K562 (cell line): ENCODE results near the gene TNFRSF19. TPM values are rescaled to one million over a fixed set of nuclear protein-coding genes. Genes with fewer than 3 reads are reported as not detected.

Experiments
- ATAC-seq: fragments of 200-7000 bp; cut with Tn5 transposase; 3 replicates; pipeline ENCODE4 v1.9.1; 2020; ENCODE audit warnings: moderate library complexity
- BruUV-seq: library from RNA; stranded (reverse); fragments of 400-500 nt; replicated peaks from 2 replicates; lab custom pipeline; 2021; lab: Mats Ljungman, UMichigan
- CTCF ChIA-PET: fragments of 300-600 bp; formaldehyde crosslinking; extraction: SDS; loops from one replicate; lab custom pipeline; 2021; ENCODE audit warnings: low intra/inter-chr PET ratio; lab: Yijun Ruan, JAX
- POLR2A ChIA-PET: fragments of 300-600, 350-650 bp; sonication (Branson Sonifier 250); formaldehyde crosslinking; extraction: SDS; loops from one replicate; lab custom pipeline; 2021; ENCODE audit warnings: antibody characterized with exemption, inconsistent platforms; lab: Yijun Ruan, JAX
- DNase-seq, 4 experiments: peaks; one replicate each; pipeline versions ENCODE4 v3.0.0 to v3.0.0-alpha.2; 2011 to 2018; ENCODE audit warnings: low spot score in 3 of 4, mixed read lengths in 3 of 4; ENCODE audit errors: extremely low read depth in 1 of 4
- FAIRE-seq: peaks from 2 replicates; lab custom pipeline; 2011; peaks lifted over from hg19 to GRCh38; lab: Jason Lieb, UNC
- H2AFZ ChIP-seq: 2 replicates; pipeline ENCODE4 v1.6.0; 2011; ENCODE audit warnings: low read depth, low read length, control low read depth, inconsistent platforms
- H3K27ac ChIP-seq: fragments of 200-600 bp; 3 replicates; pipeline ENCODE4 v1.8.0; 2011; ENCODE audit warnings: low read depth, mild to moderate bottlenecking, control low read depth, inconsistent platforms, low read length, moderate library complexity, mixed read lengths; ENCODE audit errors: extremely low read depth
- H3K27me3 ChIP-seq, 2 experiments: fragments of 300-600 bp in 1 of 2; 2 replicates in 1 of 2; 3 replicates in 1 of 2; pipeline versions ENCODE4 v1.6.0 to v1.8.0; 2011; ENCODE audit warnings: inconsistent platforms in 2 of 2, low read length in 2 of 2, mild to moderate bottlenecking in 1 of 2, mixed read lengths in 1 of 2, moderate library complexity in 1 of 2; ENCODE audit not compliant: control insufficient read depth in 2 of 2, insufficient read depth in 2 of 2
- H3K36me3 ChIP-seq: fragments of 300-600 bp; 3 replicates; pipeline ENCODE4 v1.8.0; 2011; ENCODE audit warnings: mild to moderate bottlenecking, low read length, inconsistent platforms; ENCODE audit not compliant: control insufficient read depth, insufficient read depth
- H3K4me1 ChIP-seq, 2 experiments: fragments of 200-600 bp in 1 of 2; replicated peaks in 1 of 2; 2 replicates in 1 of 2; 3 replicates in 1 of 2; pipeline versions ENCODE4 v1.5.1 to v1.8.0; 2011; ENCODE audit warnings: inconsistent platforms in 2 of 2, low read length in 2 of 2, mild to moderate bottlenecking in 1 of 2, mixed read lengths in 1 of 2, moderate library complexity in 1 of 2; ENCODE audit not compliant: control insufficient read depth in 2 of 2, insufficient read depth in 2 of 2
- H3K4me2 ChIP-seq: 2 replicates; pipeline ENCODE4 v1.6.1; 2011; ENCODE audit warnings: low read length, control low read depth, inconsistent platforms, mixed read lengths; ENCODE audit not compliant: insufficient read depth
- H3K4me3 ChIP-seq: fragments of 200-600 bp; sonication (generic), shearing (Covaris generic); 2 replicates; pipeline ENCODE4 v1.5.1; 2016; ENCODE audit warnings: control low read depth, inconsistent platforms
- H3K79me2 ChIP-seq: fragments of 200-600 bp; 3 replicates; pipeline ENCODE4 v1.8.0; 2011; ENCODE audit warnings: low read length, inconsistent platforms; ENCODE audit not compliant: control insufficient read depth, insufficient read depth
- H3K9ac ChIP-seq, 2 experiments: 2 replicates each; pipeline versions ENCODE4 v1.6.0 to v1.6.1; 2011; ENCODE audit warnings: low read depth in 2 of 2, low read length in 2 of 2, control low read depth in 1 of 2, inconsistent platforms in 1 of 2, mild to moderate bottlenecking in 1 of 2, mixed read lengths in 1 of 2; ENCODE audit not compliant: insufficient read depth in 1 of 2
- H3K9me1 ChIP-seq: one replicate; pipeline ENCODE4 v1.6.0; 2011; ENCODE audit warnings: inconsistent platforms, mild to moderate bottlenecking, low read length, moderate library complexity; ENCODE audit not compliant: control insufficient read depth, insufficient read depth
- H3K9me3 ChIP-seq: replicated peaks from 2 replicates; pipeline ENCODE4 v1.5.1; 2011; ENCODE audit warnings: low read depth, low read length, inconsistent platforms; ENCODE audit not compliant: control insufficient read depth, insufficient read depth
- H4K20me1 ChIP-seq: replicated peaks from 2 replicates; pipeline ENCODE4 v1.6.1; 2011; ENCODE audit warnings: low read length, inconsistent platforms, mixed read lengths; ENCODE audit not compliant: control insufficient read depth, insufficient read depth
- CBX2 ChIP-seq: fragments of 200-600 bp; sonication (generic); IDR thresholded peaks from one replicate; pipeline ENCODE4 v1.6.1; 2012; ENCODE audit warnings: mild to moderate bottlenecking, low read length, inconsistent platforms; ENCODE audit not compliant: insufficient read depth, poor library complexity, severe bottlenecking
- GATA2 ChIP-seq: sonication (generic); formaldehyde crosslinking; IDR thresholded peaks from 2 replicates; pipeline ENCODE4 v1.4.0; 2020; ENCODE audit warnings: mild to moderate bottlenecking, missing genetic modification reagents
- HOXB6 ChIP-seq: fragments of 250-450 bp; sonication (Bioruptor Pico); IDR thresholded peaks from 2 replicates; pipeline ENCODE4 v1.5.1; 2022; ENCODE audit warnings: mild to moderate bottlenecking, borderline replicate concordance
- KHSRP ChIP-seq: fragments of 450-650 bp; IDR thresholded peaks from 2 replicates; pipeline ENCODE4 v1.6.1; 2017
- LEF1 ChIP-seq: fragments of 450-650 bp; IDR thresholded peaks from 2 replicates; pipeline ENCODE4 v1.6.1; 2016; ENCODE audit warnings: mild to moderate bottlenecking
- MXI1 ChIP-seq: IDR thresholded peaks from 2 replicates; pipeline ENCODE4 v1.6.1; 2011; ENCODE audit warnings: low read depth, mild to moderate bottlenecking, improper control_type of control experiment, low read length
- NCOA2 ChIP-seq, 2 experiments: fragments of 450-650 bp; IDR thresholded peaks; 2 replicates each; pipeline ENCODE4 v1.6.1; 2018; ENCODE audit warnings: mild to moderate bottlenecking in 2 of 2, moderate library complexity in 1 of 2; ENCODE audit not compliant: partially characterized antibody in 2 of 2
- NUFIP1 ChIP-seq: fragments of 450-650 bp; IDR thresholded peaks from 2 replicates; pipeline ENCODE4 v1.6.1; 2018; ENCODE audit not compliant: partially characterized antibody
- RBM22 ChIP-seq: fragments of 200-400 bp; formaldehyde crosslinking; IDR thresholded peaks from 2 replicates; pipeline ENCODE4 v1.6.1; 2018; ENCODE audit warnings: low read length, low read depth; ENCODE audit not compliant: poor library complexity, severe bottlenecking
- SAFB ChIP-seq: fragments of 200-400 bp; formaldehyde crosslinking; IDR thresholded peaks from 2 replicates; pipeline ENCODE4 v1.6.1; 2017; ENCODE audit warnings: low read depth, low read length, borderline replicate concordance
- SP1 ChIP-seq: sonication (generic); formaldehyde crosslinking; IDR thresholded peaks from 2 replicates; pipeline ENCODE4 v1.8.1; 2022; ENCODE audit warnings: mild to moderate bottlenecking, missing genetic modification reagents
- ZBTB17 ChIP-seq: fragments of 450-650 bp; formaldehyde crosslinking; IDR thresholded peaks from 2 replicates; pipeline ENCODE4 v1.4.0; 2020; ENCODE audit warnings: mild to moderate bottlenecking
- ZNF124 ChIP-seq: sonication (generic); formaldehyde crosslinking; IDR thresholded peaks from 2 replicates; pipeline ENCODE4 v1.8.1; 2022; ENCODE audit warnings: missing genetic modification reagents
- ZNF589 ChIP-seq: fragments of 200-800 bp; sonication (Bioruptor generic); IDR thresholded peaks from 2 replicates; pipeline ENCODE4 v1.6.1; 2016; ENCODE audit warnings: low read depth, missing genetic modification characterization, missing compliant biosample characterization
- ZNF76 ChIP-seq: fragments of 250-450 bp; sonication (Bioruptor Pico); IDR thresholded peaks from 2 replicates; pipeline ENCODE4 v1.4.0; 2020; ENCODE audit warnings: mild to moderate bottlenecking, moderate library complexity, borderline replicate concordance
- ZNF830 ChIP-seq: fragments of 250-450 bp; sonication (Bioruptor Pico); IDR thresholded peaks from 2 replicates; pipeline ENCODE4 v1.5.0; 2021; ENCODE audit warnings: mild to moderate bottlenecking
- WGBS: fragments of 100-300 bp; shearing (Covaris generic); methylation state at CpG from one replicate; pipeline ENCODE4 v1.1.6; 2016; ENCODE audit warnings: low coverage, mixed read lengths; ENCODE audit not compliant: insufficient coverage; ENCODE audit errors: missing lambda C conversion rate; 5-methylcytosine and 5-hydroxymethylcytosine counted together
- in situ Hi-C: fragments of 300-500 bp; cut with MboI; formaldehyde crosslinking; loops from 4 replicates; pipeline ENCODE4 v1.15.0; 2018; ENCODE audit warnings: inconsistent platforms, mixed read lengths
- intact Hi-C: fragments of 100-400 bp; cut with micrococcal nuclease; formaldehyde crosslinking; loops from 2 replicates; pipeline ENCODE4 v1.14.2; 2022
- polyA plus RNA-seq, 8 experiments: library from polyadenylated mRNA; depleted of rRNA in 4 of 8; stranded (reverse) in 5 of 8; unstranded in 3 of 8; fragments of >200 nt; fragmentation: Nextera tagmentation in 2 of 8; fragmentation: Illumina TruSeq in 1 of 8; extraction: Ambion mirVana in 2 of 8; extraction: Trizol in 1 of 8; gene quantifications; 2 replicates each; pipeline versions ENCODE4 v1.2.1 to v1.2.3, GENCODE V29; 2011 to 2014; ENCODE audit warnings: inconsistent platforms in 1 of 8, missing spikeins in 1 of 8
- total RNA-seq, 7 experiments: library from RNA; depleted of rRNA in 6 of 7; stranded (reverse); fragments of >200 nt in 6 of 7; fragmentation: Illumina TruSeq in 2 of 7; extraction: Trizol in 2 of 7; gene quantifications; 2 replicates each; pipeline versions ENCODE4 v1.2.1 to v1.2.3, GENCODE V29; 2011 to 2021; ENCODE audit warnings: low replicate concordance in 1 of 7
- TF ChIP-seq, protein P1 (sequence below): fragments of 450-650 bp; formaldehyde crosslinking; IDR thresholded peaks from 2 replicates; pipeline ENCODE4 v1.4.0; 2020; ENCODE audit warnings: mild to moderate bottlenecking, moderate library complexity

TNFRSF19 gene
- total and polyA plus RNA-seq, 9 of the 15 experiments (the other 6 are each of a cell fraction or from before 2014, with no cell fraction given): 0.01 to 0.07 TPM; not detected in 7

- TF ChIP-seq NCOA2 (IDR thresholded peaks at IDR 0.05; ENCODE audit: partially characterized antibody in 2 of 2): no peak
- no peak for TF ChIP-seq ZNF589 (CRISPR knock-in tag)
Observed at GRCh38 chr13:23579072-23579895, 9.1 kb downstream of the TNFRSF19 start (continued).

DNA sequence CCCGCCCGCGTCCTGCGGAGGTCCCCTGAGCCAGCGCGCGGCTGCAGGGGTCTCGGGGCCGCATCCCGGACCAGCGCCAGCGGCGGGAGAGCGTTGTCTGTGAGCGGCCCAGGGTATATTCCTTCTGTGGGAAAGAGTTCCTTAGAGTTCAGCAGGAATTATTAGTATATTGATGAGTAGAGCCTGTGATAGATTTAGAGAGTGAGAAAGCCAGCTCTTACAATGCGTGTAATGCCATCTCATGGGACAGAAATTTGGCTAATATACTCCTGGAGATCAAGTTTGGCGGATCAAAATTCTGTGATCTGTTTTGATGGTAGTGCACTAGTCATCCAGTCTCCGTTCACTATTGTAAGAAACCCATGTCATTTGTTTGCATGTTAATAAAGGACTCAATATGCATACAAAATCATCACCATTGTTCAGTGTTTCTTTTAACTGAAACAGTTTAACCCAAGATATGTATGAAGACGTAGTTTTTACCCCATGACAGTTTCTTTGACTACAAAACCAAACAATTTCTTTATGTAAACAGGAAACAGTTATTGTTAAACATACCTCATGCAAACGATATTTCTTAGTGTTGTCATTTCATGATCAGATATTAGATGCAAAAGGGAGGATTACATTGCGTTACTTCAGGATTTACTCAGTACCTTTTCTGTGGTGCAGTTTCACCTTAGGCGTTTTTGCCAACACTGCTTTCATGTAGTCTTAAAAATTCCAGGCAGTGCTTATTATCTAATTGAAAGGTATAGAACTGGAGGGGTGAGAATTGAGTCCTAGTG, 9.9 kb downstream of the TNFRSF19 start:
- no peak for DNase-seq
- H3K9me1 ChIP-seq: no peaks in the 10 kb centered on the region
- no TSS peak for BruUV-seq
- no peak for FAIRE-seq
- H4K20me1 ChIP-seq: no peaks in the 10 kb centered on the region
- H3K27ac ChIP-seq: no peak overlapping the region
- no peaks in the 10 kb centered on the region for H3K36me3 ChIP-seq
- H3K27me3 ChIP-seq: peaks cover 0 to 13% of the 10 kb centered on the region in 2 experiments; a peak in 3 of 5 replicates
- intact Hi-C loops: no loop called here
- POLR2A ChIA-PET: no interaction called here
- no peak overlapping the region for H3K9ac ChIP-seq
- H3K9me3 ChIP-seq: no peaks in the 10 kb centered on the region
- no peaks in the 10 kb centered on the region for H3K79me2 ChIP-seq
- in situ Hi-C loops: no loop called here
- H3K4me3 ChIP-seq: no peak overlapping the region
- no peak for ATAC-seq
- no peak for TF ChIP-seq SP1
- no peak for TF ChIP-seq HOXB6 (CRISPR knock-in tag)
- TF ChIP-seq ZNF124: no peak
- TF ChIP-seq GATA2 (CRISPR knock-in tag): no peak
- no peak for TF ChIP-seq LEF1
- TF ChIP-seq ZBTB17: no peak
- TF ChIP-seq RBM22: no peak
- TF ChIP-seq ZNF76: no peak
- no peak for TF ChIP-seq NUFIP1
- no peak for TF ChIP-seq KHSRP
- no peak for TF ChIP-seq MXI1
- TF ChIP-seq SAFB: no peak
- TF ChIP-seq CBX2: no peak
- TF ChIP-seq ZNF830 (CRISPR knock-in tag): no peak
- TF ChIP-seq, protein P1, sequence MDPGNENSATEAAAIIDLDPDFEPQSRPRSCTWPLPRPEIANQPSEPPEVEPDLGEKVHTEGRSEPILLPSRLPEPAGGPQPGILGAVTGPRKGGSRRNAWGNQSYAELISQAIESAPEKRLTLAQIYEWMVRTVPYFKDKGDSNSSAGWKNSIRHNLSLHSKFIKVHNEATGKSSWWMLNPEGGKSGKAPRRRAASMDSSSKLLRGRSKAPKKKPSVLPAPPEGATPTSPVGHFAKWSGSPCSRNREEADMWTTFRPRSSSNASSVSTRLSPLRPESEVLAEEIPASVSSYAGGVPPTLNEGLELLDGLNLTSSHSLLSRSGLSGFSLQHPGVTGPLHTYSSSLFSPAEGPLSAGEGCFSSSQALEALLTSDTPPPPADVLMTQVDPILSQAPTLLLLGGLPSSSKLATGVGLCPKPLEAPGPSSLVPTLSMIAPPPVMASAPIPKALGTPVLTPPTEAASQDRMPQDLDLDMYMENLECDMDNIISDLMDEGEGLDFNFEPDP (CRISPR knock-in tag): no peak
- no peak overlapping the region for H2AFZ ChIP-seq
- no peak overlapping the region for H3K4me2 ChIP-seq
- CTCF ChIA-PET: no interaction called here
- 14% methylated on average over 22 of the region's 22 CpGs for WGBS
- peaks cover 0 to 16% of the 10 kb centered on the region in 2 experiments; a peak in 3 of 5 replicates for H3K4me1 ChIP-seq
